Spleen (tissue), 7 donors: ENCODE measurements around the gene TIGIT.

Experiments
- CTCF ChIP-seq, 11 experiments: fragments of 200-600 bp in 7 of 11; fragments of 450-650 bp in 4 of 11; sonication (generic) in 4 of 11; IDR thresholded peaks in 8 of 11; conservative IDR thresholded peaks in 3 of 11; 1 replicate in 7 of 11; 2 replicates in 4 of 11; pipeline versions ENCODE4 v1.4.0 to v1.8.0; 2016 to 2021; ENCODE audit warnings: antibody characterized with exemption in 11 of 11, inconsistent platforms in 4 of 11, mild to moderate bottlenecking in 1 of 11
- POLR2AphosphoS5 ChIP-seq, 3 donors: sonication (generic); formaldehyde crosslinking; IDR thresholded peaks; one replicate each; pipeline ENCODE4 v1.5.1; 2017; ENCODE audit warnings: antibody characterized with exemption in 3 of 3
- donor health status: DM: no; HTN: no; CAD: no; lungs with moderate emphysema.
- donor health status: DM: no; HTN: no; CAD: no.
- donor health status: DM: no; HTN: no; CAD: no.

DNA sequence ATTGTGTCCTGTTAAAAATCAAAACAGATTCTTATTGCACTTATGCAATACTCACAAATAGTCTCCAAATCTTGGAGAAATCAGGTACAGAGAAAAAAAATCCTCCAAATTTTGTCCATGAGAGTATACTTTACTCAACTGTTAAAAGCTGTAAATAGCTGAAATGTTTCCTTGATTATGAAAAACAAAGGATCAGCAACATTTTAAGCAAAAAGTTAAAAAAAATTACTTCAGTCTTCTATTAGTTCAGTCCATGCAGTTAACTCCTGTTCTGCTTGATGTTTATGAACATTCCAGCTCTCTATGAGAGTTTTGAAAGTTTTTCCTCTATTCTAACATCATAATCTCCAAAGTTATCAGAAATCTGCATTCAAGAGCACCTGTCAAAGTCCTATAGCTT, 33.7 kb upstream of the TIGIT start:
- TF ChIP-seq CTCF (IDR thresholded peaks at IDR 0.05 in 8 of 11, conservative IDR thresholded peaks at IDR 0.05 in 3 of 11) (no peak), POLR2AphosphoS5 (IDR thresholded peaks at IDR 0.05) (no peak)
